WTC11 (cell line): ENCODE data around the gene DGKG. TPM values are rescaled to one million over a fixed set of nuclear protein-coding genes. Genes with fewer than 3 reads are reported as not detected.

Source experiments
- ATAC-seq: fragments of 200-7000 bp; cut with Tn5 transposase; 2 replicates; pipeline ENCODE4 v1.10.0; 2021; ENCODE audit warnings: mild to moderate bottlenecking, moderate library complexity
- CTCF ChIA-PET: fragments of 300-600 bp; sonication (Branson Sonifier 250); formaldehyde crosslinking; loops from one replicate; lab custom pipeline; 2021; ENCODE audit warnings: antibody characterized with exemption; lab: Charles Lee
- POLR2A ChIA-PET: fragments of 350-600 bp; sonication (Branson Sonifier 250); formaldehyde crosslinking; loops from one replicate; lab custom pipeline; 2021; ENCODE audit warnings: antibody characterized with exemption; lab: Charles Lee
- DNase-seq: peaks from one replicate; pipeline ENCODE4 v3.0.0; 2021; ENCODE audit warnings: low spot score
- H3K27ac Mint-ChIP-seq: 2 replicates; pipeline ENCODE4 v1.8.0; 2021; ENCODE audit warnings: mixed read lengths
- H3K27me3 Mint-ChIP-seq: 2 replicates; pipeline ENCODE4 v1.8.0; 2021; ENCODE audit warnings: low read depth, mild to moderate bottlenecking, moderate library complexity, mixed read lengths
- H3K36me3 Mint-ChIP-seq: 2 replicates; pipeline ENCODE4 v1.8.0; 2021; ENCODE audit warnings: mixed read lengths
- H3K4me1 Mint-ChIP-seq: 2 replicates; pipeline ENCODE4 v1.8.0; 2022; ENCODE audit warnings: mixed read lengths
- H3K4me3 Mint-ChIP-seq: 2 replicates; pipeline ENCODE4 v1.8.0; 2021; ENCODE audit warnings: mild to moderate bottlenecking, moderate library complexity, mixed read lengths
- H3K9me3 Mint-ChIP-seq: 2 replicates; pipeline ENCODE4 v1.8.0; 2021; ENCODE audit warnings: mixed read lengths
- E2F1 ChIP-seq: sonication (generic); formaldehyde crosslinking; IDR thresholded peaks from 2 replicates; pipeline ENCODE4 v1.8.0; 2022; ENCODE audit warnings: mild to moderate bottlenecking, missing genetic modification reagents
- ELF4 ChIP-seq: sonication (generic); formaldehyde crosslinking; IDR thresholded peaks from 2 replicates; pipeline ENCODE4 v1.8.1; 2022; ENCODE audit warnings: low read depth, mild to moderate bottlenecking, moderate library complexity, missing genetic modification reagents
- HMGXB4 ChIP-seq: sonication (generic); formaldehyde crosslinking; IDR thresholded peaks from 2 replicates; pipeline ENCODE4 v1.8.1; 2023; ENCODE audit warnings: mild to moderate bottlenecking, moderate library complexity, missing genetic modification reagents
- MXD4 ChIP-seq: fragments of 250-450 bp; sonication (Bioruptor Pico); IDR thresholded peaks from 2 replicates; pipeline ENCODE4 v1.8.0; 2021; ENCODE audit warnings: mild to moderate bottlenecking, moderate library complexity, borderline replicate concordance
- MYBL2 ChIP-seq: sonication (generic); formaldehyde crosslinking; IDR thresholded peaks from 2 replicates; pipeline ENCODE4 v1.8.1; 2023; ENCODE audit warnings: mild to moderate bottlenecking, moderate library complexity, missing genetic modification reagents
- NFE2L1 ChIP-seq: sonication (generic); formaldehyde crosslinking; IDR thresholded peaks from 2 replicates; pipeline ENCODE4 v1.8.1; 2023; ENCODE audit warnings: missing genetic modification reagents
- NR1H2 ChIP-seq: sonication (generic); formaldehyde crosslinking; IDR thresholded peaks from 2 replicates; pipeline ENCODE4 v1.9.0; 2021; ENCODE audit warnings: mild to moderate bottlenecking, moderate library complexity, missing genetic modification reagents
- NR3C1 ChIP-seq: sonication (generic); formaldehyde crosslinking; conservative IDR thresholded peaks from 2 replicates; pipeline ENCODE4 v1.8.1; 2023; ENCODE audit warnings: low read depth, mild to moderate bottlenecking, missing genetic modification reagents
- PRRX2 ChIP-seq: fragments of 250-450 bp; sonication (Bioruptor Pico); IDR thresholded peaks from 2 replicates; pipeline ENCODE4 v1.8.0; 2021; ENCODE audit warnings: mild to moderate bottlenecking
- SMAD3 ChIP-seq: sonication (generic); formaldehyde crosslinking; IDR thresholded peaks from 2 replicates; pipeline ENCODE4 v1.8.0; 2022; ENCODE audit warnings: missing genetic modification reagents, mild to moderate bottlenecking, borderline replicate concordance
- USF1 ChIP-seq: sonication (generic); formaldehyde crosslinking; IDR thresholded peaks from 2 replicates; pipeline ENCODE4 v1.8.0; 2022; ENCODE audit warnings: mild to moderate bottlenecking, missing genetic modification reagents
- USF2 ChIP-seq: sonication (generic); formaldehyde crosslinking; IDR thresholded peaks from 2 replicates; pipeline ENCODE4 v1.8.1; 2023; ENCODE audit warnings: mild to moderate bottlenecking, missing genetic modification reagents, moderate library complexity
- ZBTB43 ChIP-seq: sonication (generic); formaldehyde crosslinking; IDR thresholded peaks from 2 replicates; pipeline ENCODE4 v1.8.1; 2023; ENCODE audit warnings: mild to moderate bottlenecking, missing genetic modification reagents
- ZNF121 ChIP-seq: sonication (generic); formaldehyde crosslinking; IDR thresholded peaks from 2 replicates; pipeline ENCODE4 v1.8.0; 2023; ENCODE audit warnings: missing genetic modification reagents
- ZNF138 ChIP-seq: sonication (generic); formaldehyde crosslinking; conservative IDR thresholded peaks from 2 replicates; pipeline ENCODE4 v1.8.1; 2022; ENCODE audit warnings: mild to moderate bottlenecking, moderate library complexity, missing genetic modification reagents
- ZNF396 ChIP-seq: fragments of 250-450 bp; sonication (Bioruptor Pico); IDR thresholded peaks from 2 replicates; pipeline ENCODE4 v1.8.0; 2021; ENCODE audit warnings: mild to moderate bottlenecking, moderate library complexity, borderline replicate concordance
- ZNF423 ChIP-seq: fragments of 250-450 bp; sonication (Bioruptor Pico); IDR thresholded peaks from 2 replicates; pipeline ENCODE4 v2.1.2; 2022; ENCODE audit warnings: mild to moderate bottlenecking, moderate library complexity
- ZNF532 ChIP-seq: fragments of 250-450 bp; sonication (Bioruptor Pico); IDR thresholded peaks from 2 replicates; pipeline ENCODE4 v1.9.0; 2021; ENCODE audit warnings: mild to moderate bottlenecking, borderline replicate concordance
- ZSCAN18 ChIP-seq: fragments of 250-450 bp; sonication (Bioruptor Pico); IDR thresholded peaks from 2 replicates; pipeline ENCODE4 v2.1.2; 2022; ENCODE audit warnings: mild to moderate bottlenecking, moderate library complexity
- total RNA-seq: library from RNA; stranded (reverse); gene quantifications from 3 replicates; pipeline ENCODE4 v1.2.3, GENCODE V29; 2021

DGKG gene
- total RNA-seq, 1 experiment from 2014 or later: 0.92 TPM

GRCh38 chr3:186273586-186273985 lies 88.4 kb downstream of the DGKG start (continued):
- no peak for TF ChIP-seq ZNF423 (CRISPR knock-in tag)
- no peak for TF ChIP-seq E2F1
- TF ChIP-seq USF1 (CRISPR knock-in tag): no peak

GRCh38 chr3:186270701-186271100 lies 91.3 kb downstream of the DGKG start:
- TF ChIP-seq MYBL2 (CRISPR knock-in tag) (no peak), ZNF396 (CRISPR knock-in tag) (no peak), ZBTB43 (CRISPR knock-in tag) (no peak), NR1H2 (CRISPR knock-in tag) (no peak), USF2 (no peak), MXD4 (CRISPR knock-in tag) (no peak), ZNF121 (no peak), ZSCAN18 (CRISPR knock-in tag) (no peak), NR3C1 (CRISPR knock-in tag) (no peak)
- ATAC-seq: no peak
- POLR2A ChIA-PET: interaction anchor here (0.6 kb wide), 1 partner anchor 154 kb away, joined by 3 read pairs; no protein-coding TSS in a partner anchor
- H3K27me3 Mint-ChIP-seq: no peaks in the 10 kb centered on the region
- H3K4me1 Mint-ChIP-seq: 0 out of 2 replicates have a peak, but pooled peaks cover 3% of the 10 kb centered on the region
- H3K9me3 Mint-ChIP-seq: no peaks in the 10 kb centered on the region
- no peak for DNase-seq
- CTCF ChIA-PET: interaction anchor here (1.1 to 2.8 kb wide), 5 partner anchors 11 to 327 kb away, joined by 3 to 17 read pairs (median 5); no protein-coding TSS in a partner anchor
- H3K36me3 Mint-ChIP-seq: no peaks in the 10 kb centered on the region
- H3K4me3 Mint-ChIP-seq: no peak overlapping the region
- no peak overlapping the region for H3K27ac Mint-ChIP-seq

GRCh38 chr3:186268616-186269448 lies 93.2 kb downstream of the DGKG start:
- no peaks in the 10 kb centered on the region for H3K9me3 Mint-ChIP-seq
- 0 out of 2 replicates have a peak, but pooled peaks cover 3% of the 10 kb centered on the region for H3K4me1 Mint-ChIP-seq
- peak; percentile 88 for ATAC-seq
- ChIA-PET POLR2A (no interaction called here), CTCF (interaction anchor here (1.0 to 2.8 kb wide), 10 partner anchors 7 to 325 kb away, joined by 3 to 17 read pairs (median 8); no protein-coding TSS in a partner anchor)
- H3K27ac Mint-ChIP-seq: no peak overlapping the region
- DNase-seq: peak; percentile 42
- no peaks in the 10 kb centered on the region for H3K27me3 Mint-ChIP-seq
- H3K36me3 Mint-ChIP-seq: no peaks in the 10 kb centered on the region
- no peak overlapping the region for H3K4me3 Mint-ChIP-seq
- TF ChIP-seq ZBTB43 (CRISPR knock-in tag) (no peak), NFE2L1 (CRISPR knock-in tag) (no peak), SMAD3 (CRISPR knock-in tag) (no peak), HMGXB4 (CRISPR knock-in tag) (no peak), ZNF532 (CRISPR knock-in tag) (no peak), ZNF138 (CRISPR knock-in tag) (no peak), PRRX2 (no peak), ELF4 (CRISPR knock-in tag) (no peak)
